GM10248 (cell line): ENCODE data around the gene PODN.

Experiments
- CTCF ChIA-PET: fragments of 300-600 bp; sonication (Branson Sonifier 250); formaldehyde crosslinking; extraction: SDS; loops from one replicate; lab custom pipeline; 2021; ENCODE audit warnings: antibody characterized with exemption; lab: Yijun Ruan, JAX
- POLR2A ChIA-PET: fragments of 350-650 bp; sonication (Branson Sonifier 250); formaldehyde crosslinking; extraction: SDS; loops from one replicate; lab custom pipeline; 2020; ENCODE audit warnings: antibody characterized with exemption; lab: Yijun Ruan, JAX
- DNase-seq: peaks from one replicate; pipeline ENCODE4 v3.0.0; 2012; ENCODE audit errors: extremely low spot score
- TF ChIP-seq, protein P1 (sequence below): IDR thresholded peaks from 2 replicates; pipeline ENCODE4 v1.5.1; 2012; ENCODE audit warnings: mild to moderate bottlenecking, low read depth; ENCODE audit errors: extremely low read depth, missing control alignments, control extremely low read depth

PODN gene

DNA sequence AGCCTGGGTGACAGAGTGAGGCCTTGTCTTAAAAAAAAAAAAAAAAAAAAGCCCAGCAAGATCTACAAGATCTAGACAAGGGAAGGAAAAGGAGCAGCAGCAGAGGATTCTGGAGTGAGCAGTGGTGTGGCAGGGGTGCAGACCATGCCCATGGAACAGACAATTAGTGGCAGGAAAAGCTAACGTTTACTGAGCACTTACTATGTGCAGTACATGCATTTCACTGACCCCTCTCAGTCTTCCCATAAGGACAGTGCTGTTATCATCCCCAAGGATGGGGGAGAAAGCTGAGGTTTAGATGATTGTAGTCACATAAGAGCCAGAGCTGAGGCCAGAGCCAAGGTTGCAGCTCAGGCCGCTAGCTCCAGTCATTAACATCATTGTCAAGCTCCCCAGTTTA lies 5.9 kb downstream of the PODN start:
- POLR2A ChIA-PET: interaction anchor here (0.6 kb wide), 2 partner anchors 15 to 54 kb away, joined by 6 read pairs; no protein-coding TSS in a partner anchor
- DNase-seq: no peak
- TF ChIP-seq, protein P1, sequence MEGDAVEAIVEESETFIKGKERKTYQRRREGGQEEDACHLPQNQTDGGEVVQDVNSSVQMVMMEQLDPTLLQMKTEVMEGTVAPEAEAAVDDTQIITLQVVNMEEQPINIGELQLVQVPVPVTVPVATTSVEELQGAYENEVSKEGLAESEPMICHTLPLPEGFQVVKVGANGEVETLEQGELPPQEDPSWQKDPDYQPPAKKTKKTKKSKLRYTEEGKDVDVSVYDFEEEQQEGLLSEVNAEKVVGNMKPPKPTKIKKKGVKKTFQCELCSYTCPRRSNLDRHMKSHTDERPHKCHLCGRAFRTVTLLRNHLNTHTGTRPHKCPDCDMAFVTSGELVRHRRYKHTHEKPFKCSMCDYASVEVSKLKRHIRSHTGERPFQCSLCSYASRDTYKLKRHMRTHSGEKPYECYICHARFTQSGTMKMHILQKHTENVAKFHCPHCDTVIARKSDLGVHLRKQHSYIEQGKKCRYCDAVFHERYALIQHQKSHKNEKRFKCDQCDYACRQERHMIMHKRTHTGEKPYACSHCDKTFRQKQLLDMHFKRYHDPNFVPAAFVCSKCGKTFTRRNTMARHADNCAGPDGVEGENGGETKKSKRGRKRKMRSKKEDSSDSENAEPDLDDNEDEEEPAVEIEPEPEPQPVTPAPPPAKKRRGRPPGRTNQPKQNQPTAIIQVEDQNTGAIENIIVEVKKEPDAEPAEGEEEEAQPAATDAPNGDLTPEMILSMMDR: no peak
- CTCF ChIA-PET: interaction anchor here (1.1 to 1.5 kb wide), 2 partner anchors 11 to 115 kb away, joined by 3 to 5 read pairs; no protein-coding TSS in a partner anchor

- CTCF ChIA-PET: interaction anchor here (1.1 to 1.5 kb wide), 2 partner anchors 11 to 114 kb away, joined by 3 to 5 read pairs; no protein-coding TSS in a partner anchor
- POLR2A ChIA-PET: interaction anchor here (0.6 kb wide), 1 partner anchor 55 kb away, joined by 6 read pairs; no protein-coding TSS in a partner anchor
- DNase-seq: no peak
- TF ChIP-seq, protein P1: no peak
Measured at GRCh38 chr1:53068314-53069099, 6.5 kb downstream of the PODN start.

- no peak for DNase-seq
- TF ChIP-seq, protein P1: no peak
- ChIA-PET CTCF (interaction anchor here (1.5 kb wide), 1 partner anchor 113 kb away, joined by 5 read pairs; no protein-coding TSS in a partner anchor), POLR2A (no interaction called here)
Measured at GRCh38 chr1:53069265-53069662, 7.3 kb downstream of the PODN start.

DNA sequence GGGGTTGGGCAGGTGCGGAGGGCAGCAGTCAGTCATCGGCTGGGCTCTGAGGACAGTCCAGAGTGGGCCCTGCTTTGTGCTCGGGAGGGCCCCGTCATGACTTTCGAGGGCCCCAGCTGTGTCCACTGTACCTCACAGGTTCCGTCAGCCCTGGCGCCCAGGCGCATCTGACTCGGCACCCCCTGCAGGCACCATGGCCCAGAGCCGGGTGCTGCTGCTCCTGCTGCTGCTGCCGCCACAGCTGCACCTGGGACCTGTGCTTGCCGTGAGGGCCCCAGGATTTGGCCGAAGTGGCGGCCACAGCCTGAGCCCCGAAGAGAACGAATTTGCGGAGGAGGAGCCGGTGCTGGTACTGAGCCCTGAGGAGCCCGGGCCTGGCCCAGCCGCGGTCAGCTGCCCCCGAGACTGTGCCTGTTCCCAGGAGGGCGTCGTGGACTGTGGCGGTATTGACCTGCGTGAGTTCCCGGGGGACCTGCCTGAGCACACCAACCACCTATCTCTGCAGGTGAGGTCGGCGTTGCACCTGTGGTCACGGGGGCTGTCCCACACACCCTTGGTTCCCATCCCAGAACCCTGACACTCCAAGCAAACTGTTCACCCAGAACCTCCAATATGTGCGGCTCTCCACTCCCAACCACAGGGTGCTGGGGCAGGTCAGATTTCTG lies 7.8 kb downstream of the PODN start:
- TF ChIP-seq, protein P1: no peak
- DNase-seq: no peak
- CTCF ChIA-PET: no interaction called here
- POLR2A ChIA-PET: no interaction called here

GRCh38 chr1:53070621-53071020 lies 8.6 kb downstream of the PODN start:
- TF ChIP-seq, protein P1: no peak
- POLR2A ChIA-PET: no interaction called here
- CTCF ChIA-PET: no interaction called here
- no peak for DNase-seq

DNA sequence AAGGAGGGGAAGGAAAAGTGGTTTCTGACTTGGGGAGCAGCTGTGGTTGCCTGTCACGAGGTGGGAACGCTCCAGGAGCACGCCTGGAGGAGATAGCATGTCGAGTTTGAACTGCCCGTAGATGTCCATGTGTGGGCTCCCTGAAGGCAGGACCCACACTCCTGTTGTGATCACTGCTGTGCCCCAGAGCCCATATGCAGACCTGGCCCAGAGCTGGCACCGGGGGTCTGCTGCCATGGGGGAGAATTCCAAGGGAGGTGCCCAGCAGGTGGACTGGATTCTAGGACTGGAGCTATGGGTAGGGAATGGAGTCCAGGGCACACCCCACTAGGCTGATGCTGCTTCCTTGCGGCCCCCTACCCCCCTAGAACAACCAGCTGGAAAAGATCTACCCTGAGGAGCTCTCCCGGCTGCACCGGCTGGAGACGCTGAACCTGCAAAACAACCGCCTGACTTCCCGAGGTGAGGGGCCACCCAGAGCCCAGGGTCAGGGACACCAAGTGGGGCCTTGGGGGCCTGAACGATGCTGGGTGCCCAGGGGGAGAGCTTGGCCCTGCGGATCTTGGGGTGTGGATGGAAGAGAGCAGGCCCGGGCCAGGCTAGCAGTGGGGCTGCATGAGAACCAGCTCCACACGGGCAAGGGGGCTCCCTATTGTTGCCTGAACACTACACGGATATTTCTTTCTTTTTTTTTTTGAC lies 9.3 kb downstream of the PODN start:
- ChIA-PET CTCF (no interaction called here), POLR2A (no interaction called here)
- TF ChIP-seq, protein P1: no peak
- DNase-seq: no peak
